Measurements from ENCODE around the gene KIF26A.
A peak's percentile ranks its signal among the peaks of the same experiment; 100 is the strongest.
"Not testable (repeated sequence)": the region's sequence is repeated elsewhere in the genome, so short reads cannot be mapped to it uniquely, and the experiment has no call there.

Gene KIF26A

DNA sequence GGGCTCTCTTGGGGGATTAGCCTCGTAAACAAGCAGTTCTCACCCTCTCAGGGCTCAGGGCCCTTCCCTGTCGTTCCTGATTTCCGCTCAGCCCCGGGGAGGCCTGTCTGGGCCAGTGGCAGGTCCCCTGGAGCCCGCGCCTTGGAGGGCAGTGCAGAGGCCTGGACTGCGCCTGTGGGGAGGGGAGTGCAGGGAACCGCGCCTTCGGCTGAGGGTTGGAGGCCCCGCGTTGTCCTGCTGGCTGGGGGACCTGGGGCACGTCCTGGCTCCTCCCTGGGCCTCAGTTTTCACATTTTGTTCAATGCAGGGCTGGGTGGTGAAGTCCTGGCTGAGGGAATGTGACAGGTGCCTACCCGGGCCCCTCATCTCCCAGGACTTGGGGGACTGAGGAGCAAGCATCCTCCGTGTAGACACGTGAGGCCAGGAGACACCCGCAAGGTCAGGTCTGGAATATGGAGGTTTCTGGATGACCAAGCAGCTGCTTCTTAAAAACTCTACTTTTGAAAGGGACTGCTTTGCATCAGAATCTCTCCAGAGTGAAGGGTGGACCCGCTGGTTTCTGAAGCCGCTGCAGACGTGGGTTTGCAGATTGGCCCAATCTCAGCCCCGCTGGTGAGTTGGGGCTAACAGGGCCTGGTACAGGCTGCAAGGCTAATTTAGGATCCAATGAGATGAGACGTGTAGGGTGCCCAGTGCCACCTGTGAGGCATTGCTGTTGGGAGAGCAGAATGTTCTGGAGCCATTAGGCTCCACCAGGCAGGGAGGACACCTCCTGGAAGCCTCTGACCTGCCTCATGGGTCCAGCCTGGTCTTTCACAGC, 80.2 kb downstream of the KIF26A start:
- H3K36me3 ChIP-seq (ENCODE audit: control insufficient read depth, insufficient read depth, low read length): no peaks in the 10 kb centered on the region
- H3K27ac ChIP-seq (ENCODE audit: low read depth, low read length): no peak overlapping the region
- H3K4me1 ChIP-seq (ENCODE audit: control insufficient read depth, insufficient read depth, low read length): no peaks in the 10 kb centered on the region
- H3K4me3 ChIP-seq (ENCODE audit: low read length): no peak overlapping the region
- H3K9ac ChIP-seq (ENCODE audit: low read length): no peak overlapping the region
- peaks cover 2% of the 10 kb centered on the region for H3K27me3 ChIP-seq (ENCODE audit: control insufficient read depth, insufficient read depth, low read length)

DNA sequence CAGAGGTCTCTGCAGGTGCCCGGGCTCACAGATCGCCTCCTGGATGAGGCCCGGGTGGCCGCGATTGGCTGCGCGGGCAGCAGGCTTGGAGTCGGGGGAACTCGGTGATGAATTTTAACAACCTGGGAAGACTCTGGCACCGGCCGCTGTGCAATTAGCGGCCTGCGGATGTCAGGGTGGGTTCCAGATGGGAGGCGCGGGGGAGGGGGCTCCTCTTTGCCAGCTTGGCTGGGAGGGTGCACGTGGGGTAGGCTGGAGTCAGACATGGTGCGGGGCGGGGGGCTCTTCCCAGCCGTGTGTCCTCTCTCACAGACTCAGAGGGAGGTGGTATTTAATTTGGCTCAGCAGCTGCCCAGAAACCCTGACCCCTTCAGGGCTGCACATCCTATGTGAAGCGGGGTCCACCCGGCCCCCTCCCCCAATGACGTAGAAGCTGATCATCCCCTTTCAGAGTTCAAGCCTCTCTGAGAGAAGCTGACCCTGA, 81.4 kb downstream of the KIF26A start:
- no peaks in the 10 kb centered on the region for H3K4me1 ChIP-seq (ENCODE audit: control insufficient read depth, insufficient read depth, low read length)
- no peak overlapping the region for H3K27ac ChIP-seq (ENCODE audit: low read depth, low read length)
- no peaks in the 10 kb centered on the region for H3K36me3 ChIP-seq (ENCODE audit: control insufficient read depth, insufficient read depth, low read length)
- H3K9ac ChIP-seq (ENCODE audit: low read length): no peak overlapping the region
- peaks cover 2% of the 10 kb centered on the region for H3K27me3 ChIP-seq (ENCODE audit: control insufficient read depth, insufficient read depth, low read length)
- no peak overlapping the region for H3K4me3 ChIP-seq (ENCODE audit: low read length)

DNA sequence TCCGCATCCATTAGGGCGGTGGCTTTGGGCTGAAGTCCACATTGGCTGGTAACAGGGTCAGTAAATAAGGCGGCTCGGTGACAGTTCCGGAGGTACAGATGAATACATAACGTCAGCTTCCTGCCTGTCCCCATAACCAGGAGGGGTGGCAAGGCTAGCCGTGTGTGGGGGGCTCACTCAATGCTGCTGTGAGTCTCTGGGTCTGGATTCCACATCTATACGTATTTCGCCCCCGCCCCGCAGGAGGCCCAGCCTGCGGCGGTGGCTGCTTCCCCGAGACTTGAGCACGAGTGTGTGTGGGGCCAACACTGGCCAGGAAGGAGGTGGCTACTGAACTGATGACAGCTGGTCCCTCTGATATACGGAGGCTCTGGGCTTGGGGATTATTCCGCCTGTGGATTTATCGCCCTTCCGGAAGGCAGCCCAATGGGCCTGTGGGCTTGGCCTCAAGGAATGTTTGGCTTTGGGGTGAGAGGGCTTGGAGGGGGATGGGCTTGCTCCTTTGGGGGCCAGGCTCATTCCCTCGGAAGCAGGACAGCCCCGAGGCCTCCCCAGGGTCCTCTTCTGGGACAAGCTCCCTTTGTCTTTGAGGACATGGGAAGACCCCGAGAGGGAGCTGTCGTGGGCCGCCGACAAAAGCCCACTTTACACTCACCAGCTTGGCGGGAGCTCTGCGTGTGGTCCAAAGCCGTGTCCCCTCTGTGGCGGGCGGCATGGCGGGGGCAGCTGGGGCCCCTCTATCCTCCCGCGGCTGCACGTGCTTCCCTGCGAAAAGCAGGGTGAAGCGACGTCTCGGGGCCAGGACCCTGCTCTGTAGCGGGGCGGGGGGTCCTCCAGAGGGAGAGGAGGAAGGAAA, 82.1 kb downstream of the KIF26A start:
- Histone ChIP-seq H3K27ac (ENCODE audit: low read depth, low read length) (no peak overlapping the region), H3K4me1 (ENCODE audit: control insufficient read depth, insufficient read depth, low read length) (no peaks in the 10 kb centered on the region), H3K4me3 (ENCODE audit: low read length) (no peak overlapping the region), H3K27me3 (ENCODE audit: control insufficient read depth, insufficient read depth, low read length) (peaks cover 2% of the 10 kb centered on the region), H3K36me3 (ENCODE audit: control insufficient read depth, insufficient read depth, low read length) (no peaks in the 10 kb centered on the region), H3K9ac (ENCODE audit: low read length) (no peak overlapping the region)

DNA sequence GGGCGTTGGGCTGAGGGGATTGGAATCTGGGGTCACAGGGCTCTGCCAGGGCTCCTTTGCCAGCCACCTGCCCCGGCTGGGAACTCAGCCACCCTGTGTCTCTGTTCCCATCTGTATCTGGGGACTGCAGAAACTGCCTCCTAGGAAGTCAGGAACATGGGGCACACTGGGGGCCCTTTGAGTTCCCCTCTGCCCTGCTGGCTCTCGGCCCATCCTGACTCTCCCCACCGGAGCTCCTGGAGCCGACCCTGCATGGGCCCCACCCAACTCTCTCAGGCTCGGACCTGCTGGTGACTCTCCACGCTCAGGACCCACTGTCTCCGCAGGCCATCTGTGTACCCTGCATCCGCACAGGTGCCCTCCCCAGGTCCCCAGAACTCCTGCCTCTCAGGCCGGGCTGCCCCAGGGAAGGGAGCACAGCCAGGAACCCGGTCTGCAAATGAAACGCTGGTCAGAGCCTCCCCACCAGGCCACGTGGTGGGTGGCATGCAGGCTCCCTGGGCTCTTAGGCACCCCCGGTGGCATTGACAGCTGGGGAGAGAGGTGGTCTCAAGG, 82.8 kb downstream of the KIF26A start:
- no peaks in the 10 kb centered on the region for H3K4me1 ChIP-seq (ENCODE audit: control insufficient read depth, insufficient read depth, low read length)
- peaks cover 2% of the 10 kb centered on the region for H3K27me3 ChIP-seq (ENCODE audit: control insufficient read depth, insufficient read depth, low read length)

DNA sequence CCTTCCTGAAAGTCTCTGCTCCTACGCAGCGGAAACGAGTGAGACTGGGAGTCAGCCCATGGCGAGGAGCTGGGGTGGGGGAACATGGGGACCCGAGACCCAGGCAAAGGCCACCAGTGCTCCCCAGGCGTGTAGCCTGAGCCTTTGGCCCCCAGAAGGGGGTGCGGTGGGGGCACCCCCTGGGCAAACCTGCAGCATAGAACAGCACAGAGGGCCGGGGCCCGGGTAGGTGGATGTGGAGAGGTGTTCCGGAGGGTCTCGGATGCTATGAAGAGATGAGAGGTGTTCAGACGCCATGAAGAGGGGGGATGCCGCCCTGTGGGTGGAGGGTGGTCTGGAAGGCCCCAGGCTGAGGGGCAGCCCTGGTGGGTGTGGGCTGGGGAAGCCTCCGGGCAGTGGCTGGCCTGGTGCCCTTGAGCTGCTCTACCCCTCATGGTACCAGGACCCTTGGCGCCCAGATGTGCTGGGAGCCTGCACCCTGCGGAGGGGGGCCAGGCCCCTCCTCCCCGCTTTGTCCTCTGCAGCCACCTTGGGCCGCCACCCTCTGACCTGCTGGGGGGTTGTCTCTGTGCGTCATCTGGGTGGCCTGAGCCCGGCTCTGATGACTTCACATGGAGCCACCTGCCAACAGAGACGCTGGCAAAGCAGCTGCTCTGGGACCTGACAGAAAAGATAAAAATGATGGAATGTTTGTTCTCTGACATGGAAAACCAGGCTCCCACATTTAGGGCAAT, 83.4 kb downstream of the KIF26A start:
- Histone ChIP-seq H3K27me3 (ENCODE audit: control insufficient read depth, insufficient read depth, low read length) (peaks cover 2% of the 10 kb centered on the region), H3K4me1 (ENCODE audit: control insufficient read depth, insufficient read depth, low read length) (no peaks in the 10 kb centered on the region), H3K4me3 (ENCODE audit: low read length) (no peak overlapping the region), H3K36me3 (ENCODE audit: control insufficient read depth, insufficient read depth, low read length) (no peaks in the 10 kb centered on the region), H3K9ac (ENCODE audit: low read length) (no peak overlapping the region), H3K27ac (ENCODE audit: low read depth, low read length) (no peak overlapping the region)

More for the DNA sequence above, 82.8 kb downstream of the KIF26A start:
- H3K4me3 ChIP-seq (ENCODE audit: low read length): no peak overlapping the region
- H3K9ac ChIP-seq (ENCODE audit: low read length): no peak overlapping the region
- H3K36me3 ChIP-seq (ENCODE audit: control insufficient read depth, insufficient read depth, low read length): no peaks in the 10 kb centered on the region
- no peak overlapping the region for H3K27ac ChIP-seq (ENCODE audit: low read depth, low read length)

DNA sequence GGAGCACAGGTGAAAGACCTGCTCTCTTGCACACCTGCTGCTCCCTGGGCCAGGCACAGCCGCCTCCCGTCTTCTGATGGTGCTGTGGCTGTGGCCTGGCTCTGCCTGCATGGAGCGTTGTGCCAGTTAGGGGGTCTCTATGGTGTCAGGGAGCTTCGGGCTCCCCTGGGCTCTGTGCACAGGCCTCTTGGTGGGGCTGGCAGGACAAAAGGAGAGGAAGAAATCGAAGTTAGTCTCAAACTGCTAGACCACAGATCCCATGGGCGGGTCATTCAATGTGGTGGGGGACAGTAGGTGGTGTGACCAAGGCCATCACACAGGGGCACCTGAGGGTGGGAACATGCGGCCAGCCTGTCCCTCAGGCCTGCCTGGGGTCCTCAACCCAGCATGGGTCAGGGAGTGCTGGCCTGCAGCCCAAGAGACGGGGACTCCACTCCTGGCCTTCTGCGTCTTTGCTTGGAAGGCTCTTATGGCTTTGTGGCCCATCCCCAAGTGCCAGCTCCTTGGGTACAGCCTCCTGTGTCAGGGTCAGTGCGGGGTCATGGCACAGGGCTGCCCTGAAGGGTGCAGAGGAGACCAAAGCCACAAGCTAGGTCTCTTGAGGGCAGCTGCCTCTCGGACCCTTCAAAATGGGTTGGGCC, 84.1 kb downstream of the KIF26A start:
- H3K4me1 ChIP-seq (ENCODE audit: control insufficient read depth, insufficient read depth, low read length): no peaks in the 10 kb centered on the region
- no peaks in the 10 kb centered on the region for H3K36me3 ChIP-seq (ENCODE audit: control insufficient read depth, insufficient read depth, low read length)
- no peak overlapping the region for H3K4me3 ChIP-seq (ENCODE audit: low read length)
- H3K27ac ChIP-seq (ENCODE audit: low read depth, low read length): no peak overlapping the region
- H3K9ac ChIP-seq (ENCODE audit: low read length): no peak overlapping the region
- peaks cover 2% of the 10 kb centered on the region for H3K27me3 ChIP-seq (ENCODE audit: control insufficient read depth, insufficient read depth, low read length)

DNA sequence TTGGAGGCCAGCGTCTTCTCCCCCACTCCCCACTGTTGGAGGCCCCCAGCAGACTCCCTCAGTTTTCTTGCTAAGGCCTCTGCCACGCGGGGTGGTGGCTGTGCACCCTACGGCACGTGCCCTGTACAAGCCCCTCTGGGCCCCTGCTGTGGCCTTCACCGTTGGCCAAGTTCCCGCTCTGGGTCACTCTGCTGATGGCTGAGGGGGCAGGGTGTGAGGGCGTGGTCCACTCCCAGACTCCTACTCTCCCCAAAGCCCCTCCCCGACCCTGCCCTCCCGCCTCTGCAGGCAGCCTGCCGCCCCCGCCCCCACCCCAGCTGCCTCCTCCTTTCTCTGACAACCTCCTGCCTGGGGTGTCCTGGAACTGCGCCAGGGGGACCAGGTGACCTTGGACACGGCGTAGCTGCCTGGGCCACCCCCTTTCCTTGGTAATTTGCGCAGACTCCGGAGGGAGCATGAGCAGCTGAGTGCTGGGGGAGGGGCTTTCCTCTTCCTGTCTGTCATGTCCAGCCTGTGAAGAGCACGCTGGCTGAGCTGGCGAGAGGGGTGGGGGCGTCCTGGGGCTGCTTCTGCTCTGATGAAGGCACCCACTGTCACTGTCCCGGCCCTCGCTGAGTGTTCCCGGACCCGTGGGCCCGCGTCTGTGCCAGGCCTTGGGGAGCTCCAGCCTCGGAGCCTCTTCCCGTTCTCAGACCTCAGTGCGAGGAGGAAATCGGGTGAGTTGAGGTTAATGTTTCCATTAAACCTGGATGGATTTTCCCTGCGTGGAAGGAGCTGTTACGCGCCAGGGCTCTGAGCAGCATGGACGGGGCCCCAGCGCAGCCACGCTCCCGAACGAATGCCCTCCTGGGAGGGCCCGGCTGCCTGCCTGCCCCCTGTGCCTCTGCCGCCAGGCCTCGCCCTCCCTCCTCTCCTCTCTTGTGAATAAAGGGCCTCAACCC, 85.0 kb downstream of the KIF26A start:
- H3K9ac ChIP-seq (ENCODE audit: low read length): no peak overlapping the region

DNA sequence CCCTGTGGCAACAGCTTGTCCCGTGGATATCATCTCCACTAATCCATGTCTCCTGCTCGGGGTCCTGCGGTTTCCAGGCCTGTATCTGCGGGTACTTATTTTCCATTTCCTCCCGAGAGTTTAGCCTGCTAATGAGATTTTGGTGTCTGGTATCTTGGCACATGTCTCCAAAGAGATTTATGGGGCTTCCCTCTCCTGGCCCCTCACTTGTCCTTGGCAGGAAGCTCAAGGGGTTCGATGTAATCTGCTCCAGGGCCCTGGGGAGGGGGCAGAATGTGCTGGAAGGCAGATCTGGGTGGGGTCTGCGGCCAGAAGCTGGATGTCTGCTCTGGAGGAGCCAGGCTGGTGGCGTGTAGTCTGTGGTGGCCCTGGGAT, 85.7 kb downstream of the KIF26A start:
- H3K4me3 ChIP-seq (ENCODE audit: low read length): no peak overlapping the region
- no peaks in the 10 kb centered on the region for H3K36me3 ChIP-seq (ENCODE audit: control insufficient read depth, insufficient read depth, low read length)
- no peak overlapping the region for H3K9ac ChIP-seq (ENCODE audit: low read length)
- H3K27ac ChIP-seq (ENCODE audit: low read depth, low read length): no peak overlapping the region
- peaks cover 2% of the 10 kb centered on the region for H3K27me3 ChIP-seq (ENCODE audit: control insufficient read depth, insufficient read depth, low read length)
- no peaks in the 10 kb centered on the region for H3K4me1 ChIP-seq (ENCODE audit: control insufficient read depth, insufficient read depth, low read length)

More for the DNA sequence above, 85.0 kb downstream of the KIF26A start:
- Histone ChIP-seq H3K27me3 (ENCODE audit: control insufficient read depth, insufficient read depth, low read length) (peaks cover 2% of the 10 kb centered on the region), H3K4me3 (ENCODE audit: low read length) (peak overlapping the region; percentile 26), H3K36me3 (ENCODE audit: control insufficient read depth, insufficient read depth, low read length) (no peaks in the 10 kb centered on the region), H3K4me1 (ENCODE audit: control insufficient read depth, insufficient read depth, low read length) (no peaks in the 10 kb centered on the region), H3K27ac (ENCODE audit: low read depth, low read length) (no peak overlapping the region)

DNA sequence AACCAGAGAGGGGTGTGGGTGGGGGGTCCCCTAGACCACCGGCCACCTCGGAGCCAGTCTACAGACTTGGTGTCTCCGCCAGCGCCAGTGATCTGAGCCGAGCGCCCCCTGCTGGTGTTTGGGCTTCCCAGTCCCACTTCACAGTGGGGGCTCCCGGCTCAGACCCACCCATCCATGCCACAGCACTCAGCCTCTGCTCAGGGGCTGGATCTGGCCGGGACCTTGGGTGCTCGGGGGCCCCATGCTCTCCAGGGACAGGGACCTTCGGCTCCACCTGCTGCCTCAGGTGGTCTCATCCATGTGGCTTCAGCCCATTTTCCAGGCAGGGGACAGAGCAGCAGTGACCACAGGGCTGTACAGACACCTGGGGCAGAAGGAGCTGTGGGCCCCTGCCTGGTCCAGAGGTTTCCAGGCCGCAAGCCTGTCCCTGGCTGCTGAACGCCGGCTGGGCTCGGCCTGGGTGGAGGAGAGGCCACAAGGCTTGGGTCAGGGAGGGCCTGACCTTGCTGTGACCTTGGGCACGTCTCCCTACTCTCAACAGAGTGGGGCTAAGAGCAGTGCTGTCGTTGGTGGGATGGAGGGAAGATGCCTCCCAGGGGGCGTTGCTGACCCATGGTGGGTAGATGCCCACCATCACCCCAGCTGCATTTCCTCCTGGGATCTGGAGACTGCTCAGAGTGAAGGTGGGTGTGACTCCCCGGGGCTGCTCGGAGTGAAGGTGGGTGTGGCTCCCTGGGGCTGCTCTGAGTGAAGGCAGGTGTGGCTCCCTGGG, 86.3 kb downstream of the KIF26A start:
- Histone ChIP-seq H3K27ac (ENCODE audit: low read depth, low read length) (no peak overlapping the region), H3K9ac (ENCODE audit: low read length) (no peak overlapping the region), H3K36me3 (ENCODE audit: control insufficient read depth, insufficient read depth, low read length) (no peaks in the 10 kb centered on the region), H3K4me3 (ENCODE audit: low read length) (no peak overlapping the region), H3K4me1 (ENCODE audit: control insufficient read depth, insufficient read depth, low read length) (peaks cover under 1% of the 10 kb centered on the region), H3K27me3 (ENCODE audit: control insufficient read depth, insufficient read depth, low read length) (peaks cover 2% of the 10 kb centered on the region)

DNA sequence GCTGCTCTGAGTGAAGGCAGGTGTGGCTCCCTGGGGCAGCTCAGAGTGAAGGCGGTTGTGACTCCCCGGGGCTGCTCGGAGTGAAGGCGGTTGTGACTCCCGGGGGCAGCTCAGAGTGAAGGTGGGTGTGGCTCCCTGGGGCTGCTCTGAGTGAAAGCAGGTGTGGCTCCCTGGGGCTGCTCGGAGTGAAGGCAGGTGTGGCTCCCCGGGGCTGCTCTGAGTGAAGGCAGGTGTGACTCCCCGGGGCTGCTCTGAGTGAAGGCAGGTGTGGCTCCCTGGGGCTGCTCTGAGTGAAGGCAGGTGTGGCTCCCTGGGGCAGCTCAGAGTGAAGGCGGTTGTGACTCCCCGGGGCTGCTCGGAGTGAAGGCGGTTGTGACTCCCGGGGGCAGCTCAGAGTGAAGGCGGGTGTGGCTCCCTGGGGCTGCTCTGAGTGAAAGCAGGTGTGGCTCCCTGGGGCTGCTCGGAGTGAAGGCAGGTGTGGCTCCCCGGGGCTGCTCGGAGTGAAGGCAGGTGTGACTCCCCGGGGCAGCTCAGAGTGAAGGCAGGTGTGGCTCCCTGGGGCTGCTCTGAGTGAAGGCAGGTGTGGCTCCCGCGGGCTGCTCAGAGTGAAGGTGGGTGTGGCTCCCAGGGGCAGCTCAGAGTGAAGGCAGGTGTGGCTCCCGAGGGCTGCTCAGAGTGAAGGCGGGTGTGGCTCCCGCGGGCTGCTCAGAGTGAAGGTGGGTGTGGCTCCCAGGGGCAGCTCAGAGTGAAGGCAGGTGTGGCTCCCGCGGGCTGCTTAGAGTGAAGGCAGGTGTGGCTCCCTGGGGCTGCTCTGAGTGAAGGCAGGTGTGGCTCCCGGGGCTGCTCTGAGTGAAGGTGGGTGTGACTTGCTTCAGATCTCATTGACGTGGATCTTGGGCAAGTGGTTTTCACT, 87.1 kb downstream of the KIF26A start:
- H3K4me3 ChIP-seq (ENCODE audit: low read length); H3K9ac ChIP-seq (ENCODE audit: low read length); H3K27me3 ChIP-seq (ENCODE audit: control insufficient read depth, insufficient read depth, low read length); H3K36me3 ChIP-seq (ENCODE audit: control insufficient read depth, insufficient read depth, low read length); H3K4me1 ChIP-seq (ENCODE audit: control insufficient read depth, insufficient read depth, low read length); H3K27ac ChIP-seq (ENCODE audit: low read depth, low read length): not testable (repeated sequence)
